ENCODE measurements around the gene LDHA. TPM values are rescaled to one million over a fixed set of nuclear protein-coding genes. Genes with fewer than 3 reads are reported as not detected.

LDHA gene
- total RNA-seq, 1 experiment from 2014 or later: 396 TPM

- H3K4me3 ChIP-seq (ENCODE audit: low read depth, low read length): no peak overlapping the region
- H3K9me3 ChIP-seq: no peaks in the 10 kb centered on the region
- Mint-ChIP-seq H3K9me3 (ENCODE audit: unreplicated experiment) (no peaks in the 10 kb centered on the region), H3K36me3 (ENCODE audit: insufficient read depth, unreplicated experiment) (no peaks in the 10 kb centered on the region), H3K4me1 (ENCODE audit: low read depth, unreplicated experiment) (no peaks in the 10 kb centered on the region), H3K27ac (ENCODE audit: unreplicated experiment) (no peak overlapping the region), H3K27me3 (ENCODE audit: insufficient read depth, unreplicated experiment) (no peaks in the 10 kb centered on the region), H3K4me3 (ENCODE audit: unreplicated experiment) (no peak overlapping the region)
- H3K4me1 ChIP-seq: peaks cover 11% of the 10 kb centered on the region
- CTCF ChIA-PET: interaction anchor here (0.6 to 1.2 kb wide), 3 partner anchors 36 to 102 kb away, joined by 3 to 9 read pairs (median 4); no protein-coding TSS in a partner anchor
- BruUV-seq (replicated peaks): no TSS peak
- intact Hi-C loops (cut with micrococcal nuclease; ENCODE audit: unreplicated experiment): no loop called here
- POLR2A ChIA-PET: interaction anchor here (0.6 to 1.1 kb wide), 4 partner anchors 12 to 51 kb away, joined by 4 to 13 read pairs (median 6); partner anchors contain the start of genes HPS5 and LDHA
- H3K27me3 ChIP-seq (replicated peaks; ENCODE audit: control insufficient read depth, insufficient read depth, low read length): no peaks in the 10 kb centered on the region
- no peak for DNase-seq
- no peaks in the 10 kb centered on the region for H3K36me3 ChIP-seq (ENCODE audit: control insufficient read depth, insufficient read depth, low read length)
- no peak for TF ChIP-seq CTCF (IDR thresholded peaks at IDR 0.05; ENCODE audit: insufficient read depth in 1 of 2, low read depth in 1 of 2, low read length in 1 of 2, severe bottlenecking in 1 of 2, unreplicated experiment in 1 of 2)
Measured at GRCh38 chr11:18372201-18372600, 22.2 kb upstream of the LDHA start.

DNA sequence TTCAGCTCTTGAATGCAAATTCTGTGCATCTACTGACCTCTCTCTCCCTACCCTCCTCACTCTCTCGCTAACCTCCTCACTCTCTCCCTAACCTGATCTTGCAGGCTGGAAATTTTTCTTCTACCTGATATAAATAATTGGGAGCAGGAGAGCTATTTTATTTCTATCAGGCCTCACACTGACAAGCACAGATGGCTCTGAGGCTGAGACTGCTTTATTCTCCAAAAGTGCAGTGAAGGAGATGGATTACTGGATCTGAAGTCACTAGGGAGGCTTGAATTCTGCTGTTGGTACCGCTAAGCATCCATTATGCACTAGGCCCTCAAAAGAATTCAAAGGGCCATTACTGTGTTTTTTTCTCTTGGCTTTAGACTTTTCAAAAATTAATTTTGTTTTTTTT is 19.4 kb upstream of the LDHA start:
- H3K4me3 Mint-ChIP-seq (ENCODE audit: unreplicated experiment): no peak overlapping the region
- no peaks in the 10 kb centered on the region for H3K9me3 Mint-ChIP-seq (ENCODE audit: unreplicated experiment)
- ChIA-PET CTCF (no interaction called here), POLR2A (no interaction called here)
- no TSS peak for BruUV-seq (replicated peaks)
- no peaks in the 10 kb centered on the region for H3K27me3 ChIP-seq (replicated peaks; ENCODE audit: control insufficient read depth, insufficient read depth, low read length)
- no peak overlapping the region for H3K27ac Mint-ChIP-seq (ENCODE audit: unreplicated experiment)
- no peak overlapping the region for H3K4me3 ChIP-seq (ENCODE audit: low read depth, low read length)
- intact Hi-C loops (cut with micrococcal nuclease; ENCODE audit: unreplicated experiment): no loop called here
- no peaks in the 10 kb centered on the region for H3K9me3 ChIP-seq
- no peaks in the 10 kb centered on the region for H3K27me3 Mint-ChIP-seq (ENCODE audit: insufficient read depth, unreplicated experiment)
- no peak for DNase-seq
- TF ChIP-seq CTCF (IDR thresholded peaks at IDR 0.05; ENCODE audit: insufficient read depth in 1 of 2, low read depth in 1 of 2, low read length in 1 of 2, severe bottlenecking in 1 of 2, unreplicated experiment in 1 of 2): no peak
- no peaks in the 10 kb centered on the region for H3K4me1 Mint-ChIP-seq (ENCODE audit: low read depth, unreplicated experiment)
- H3K36me3 ChIP-seq (ENCODE audit: control insufficient read depth, insufficient read depth, low read length): no peaks in the 10 kb centered on the region
- H3K4me1 ChIP-seq: peaks cover 11% of the 10 kb centered on the region
- H3K36me3 Mint-ChIP-seq (ENCODE audit: insufficient read depth, unreplicated experiment): no peaks in the 10 kb centered on the region

DNA sequence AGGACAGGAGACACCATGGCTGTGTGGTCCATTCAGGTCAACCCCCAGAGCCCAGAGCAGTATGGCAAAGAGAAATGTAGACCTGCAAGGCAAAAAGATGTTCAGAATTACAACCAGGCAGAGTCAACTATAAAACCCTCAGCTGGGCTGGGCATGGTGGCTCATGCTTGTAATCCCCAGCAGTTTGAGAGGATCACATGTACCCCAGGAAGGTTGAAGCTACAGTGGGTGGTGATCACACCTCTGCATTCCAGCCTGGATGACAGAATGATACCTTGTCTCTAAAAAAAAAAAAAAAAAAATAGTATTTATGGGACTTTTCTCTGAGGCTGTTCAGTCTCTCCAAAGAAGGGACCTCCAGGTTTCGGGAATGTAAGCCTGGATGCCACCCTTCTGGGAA is 18.4 kb upstream of the LDHA start:
- no peaks in the 10 kb centered on the region for H3K9me3 Mint-ChIP-seq (ENCODE audit: unreplicated experiment)
- Histone ChIP-seq H3K4me3 (ENCODE audit: low read depth, low read length) (no peak overlapping the region), H3K27me3 (replicated peaks; ENCODE audit: control insufficient read depth, insufficient read depth, low read length) (no peaks in the 10 kb centered on the region), H3K4me1 (peaks cover 10% of the 10 kb centered on the region), H3K36me3 (ENCODE audit: control insufficient read depth, insufficient read depth, low read length) (no peaks in the 10 kb centered on the region), H3K9me3 (no peaks in the 10 kb centered on the region)
- H3K27ac Mint-ChIP-seq (ENCODE audit: unreplicated experiment): no peak overlapping the region
- H3K27me3 Mint-ChIP-seq (ENCODE audit: insufficient read depth, unreplicated experiment): no peaks in the 10 kb centered on the region
- no TSS peak for BruUV-seq (replicated peaks)
- H3K36me3 Mint-ChIP-seq (ENCODE audit: insufficient read depth, unreplicated experiment): no peaks in the 10 kb centered on the region
- no peak for DNase-seq
- TF ChIP-seq CTCF (IDR thresholded peaks at IDR 0.05; ENCODE audit: insufficient read depth in 1 of 2, low read depth in 1 of 2, low read length in 1 of 2, severe bottlenecking in 1 of 2, unreplicated experiment in 1 of 2): no peak
- intact Hi-C loops (cut with micrococcal nuclease; ENCODE audit: unreplicated experiment): no loop called here
- H3K4me1 Mint-ChIP-seq (ENCODE audit: low read depth, unreplicated experiment): no peaks in the 10 kb centered on the region
- H3K4me3 Mint-ChIP-seq (ENCODE audit: unreplicated experiment): no peak overlapping the region
- ChIA-PET CTCF (interaction anchor here (0.7 kb wide), 1 partner anchor 164 kb away, joined by 3 read pairs; no protein-coding TSS in a partner anchor), POLR2A (interaction anchor here (0.5 kb wide), 1 partner anchor 12 kb away, joined by 3 read pairs; no protein-coding TSS in a partner anchor)
